Gastroesophageal sphincter (tissue), 3 donors: ENCODE results near the gene CSNK1E.

Experiments
- CTCF ChIP-seq, 4 experiments: fragments of 200-600 bp in 2 of 4; fragments of 450-650 bp in 2 of 4; sonication (generic) in 1 of 4; IDR thresholded peaks; one replicate each; pipeline ENCODE4 v1.5.1; 2017 to 2019; ENCODE audit warnings: antibody characterized with exemption in 4 of 4, mild to moderate bottlenecking in 2 of 4, moderate library complexity in 2 of 4
- EP300 ChIP-seq: sonication (generic); formaldehyde crosslinking; IDR thresholded peaks from one replicate; pipeline ENCODE4 v1.6.1; 2017; ENCODE audit warnings: antibody characterized with exemption, mild to moderate bottlenecking
- POLR2A ChIP-seq, 2 donors: fragments of 450-650 bp; IDR thresholded peaks; one replicate each; pipeline ENCODE4 v1.6.1; 2017; ENCODE audit warnings: antibody characterized with exemption in 2 of 2, mild to moderate bottlenecking in 2 of 2, moderate library complexity in 1 of 2
- POLR2AphosphoS5 ChIP-seq: sonication (generic); formaldehyde crosslinking; IDR thresholded peaks from one replicate; pipeline ENCODE4 v1.6.1; 2017; ENCODE audit warnings: antibody characterized with exemption

GRCh38 chr22:38338772-38339379 is 21.6 kb upstream of the CSNK1E start:
- TF ChIP-seq CTCF (IDR thresholded peaks at IDR 0.05) (no peak), POLR2AphosphoS5 (no peak), POLR2A (IDR thresholded peaks at IDR 0.05) (no peak), EP300 (no peak)
